ENCODE results near the gene UGT1A1. TPM values are rescaled to one million over a fixed set of nuclear protein-coding genes. Genes with fewer than 3 reads are reported as not detected.

Gene UGT1A1
- total RNA-seq, 1 experiment from 2014 or later = not detected

DNA sequence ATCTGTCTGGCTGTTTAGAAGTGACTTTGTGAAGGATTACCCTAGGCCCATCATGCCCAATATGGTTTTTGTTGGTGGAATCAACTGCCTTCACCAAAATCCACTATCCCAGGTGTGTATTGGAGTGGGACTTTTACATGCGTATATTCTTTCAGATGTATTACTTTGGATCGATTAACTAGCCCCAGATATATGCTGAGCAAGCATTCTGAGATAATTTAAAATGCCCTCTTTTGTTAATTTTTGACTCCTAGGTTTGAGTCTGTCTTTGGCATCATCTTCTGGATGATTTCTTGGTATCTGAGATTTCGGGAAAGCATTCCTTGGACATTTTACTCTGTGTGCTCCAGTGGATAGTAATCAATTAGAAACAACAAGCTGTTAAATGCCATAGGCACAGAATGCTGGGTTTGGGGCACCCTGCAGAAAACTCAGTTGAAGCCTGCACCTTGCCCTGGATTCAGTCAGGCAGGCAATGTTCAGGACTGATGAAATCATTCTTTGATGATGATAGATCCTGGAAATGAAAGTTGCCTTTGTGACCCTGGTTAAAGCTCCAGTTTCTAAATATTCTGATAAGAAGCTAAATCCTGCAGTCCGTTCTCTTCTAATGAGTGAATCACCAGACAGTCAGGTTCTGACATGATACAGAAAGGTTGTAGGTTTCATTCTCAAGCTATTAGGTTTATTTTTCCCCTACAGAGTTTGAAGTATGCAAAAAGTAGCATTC is 1.1 kb downstream of the UGT1A1 start:
- Histone ChIP-seq H3K56ac (ENCODE audit: insufficient read length, low read depth, low read length) (no peak overlapping the region), H4K91ac (ENCODE audit: insufficient read length, low read depth, low read length) (no peak overlapping the region), H3K27me3 (ENCODE audit: insufficient read depth, low read length) (no peaks in the 10 kb centered on the region), H3K18ac (ENCODE audit: insufficient read length, low read depth, low read length) (no peak overlapping the region), H3K23ac (ENCODE audit: insufficient read length, low read depth, low read length) (no peak overlapping the region), H2BK15ac (ENCODE audit: low read depth, low read length) (no peak overlapping the region), H4K20me1 (ENCODE audit: control insufficient read depth, insufficient read depth, insufficient read length) (no peaks in the 10 kb centered on the region), H2BK5ac (ENCODE audit: insufficient read length, low read length) (no peak overlapping the region), H3T11ph (ENCODE audit: low read length) (no peak overlapping the region), H2AK5ac (ENCODE audit: insufficient read length, low read length) (no peak overlapping the region), H2AFZ (ENCODE audit: low read length) (no peak overlapping the region), H3K4me2 (ENCODE audit: insufficient read depth, insufficient read length, low read length) (no peak overlapping the region), H3K9me3 (ENCODE audit: control insufficient read depth, low read depth, low read length) (no peaks in the 10 kb centered on the region), H4K5ac (ENCODE audit: insufficient read length, low read depth, low read length) (no peak overlapping the region), H3K27ac (ENCODE audit: insufficient read length, low read depth, low read length) (no peak overlapping the region), H3K4ac (ENCODE audit: low read depth, low read length) (no peak overlapping the region), H3K79me1 (ENCODE audit: insufficient read depth, low read depth, low read length, poor library complexity, severe bottlenecking) (no peaks in the 10 kb centered on the region), H3K23me2 (ENCODE audit: insufficient read length, low read depth, low read length, poor library complexity, severe bottlenecking) (no peaks in the 10 kb centered on the region), H2BK20ac (ENCODE audit: low read depth, low read length, poor library complexity, severe bottlenecking) (no peak overlapping the region), H2BK12ac (ENCODE audit: insufficient read length, low read depth, low read length) (no peak overlapping the region), H4K8ac (replicated peaks; ENCODE audit: insufficient read length, low read depth, low read length) (no peak overlapping the region), H3K9ac (ENCODE audit: extremely low read depth, insufficient read length, low read length) (no peak overlapping the region), H3K14ac (ENCODE audit: insufficient read depth, low read length) (no peak overlapping the region), H3K4me1 (ENCODE audit: insufficient read depth, low read length) (no peaks in the 10 kb centered on the region), H3K79me2 (ENCODE audit: insufficient read depth, low read length) (no peaks in the 10 kb centered on the region), H2BK120ac (ENCODE audit: low read depth, low read length, poor library complexity, severe bottlenecking) (no peak overlapping the region)
- TF ChIP-seq, protein P1, sequence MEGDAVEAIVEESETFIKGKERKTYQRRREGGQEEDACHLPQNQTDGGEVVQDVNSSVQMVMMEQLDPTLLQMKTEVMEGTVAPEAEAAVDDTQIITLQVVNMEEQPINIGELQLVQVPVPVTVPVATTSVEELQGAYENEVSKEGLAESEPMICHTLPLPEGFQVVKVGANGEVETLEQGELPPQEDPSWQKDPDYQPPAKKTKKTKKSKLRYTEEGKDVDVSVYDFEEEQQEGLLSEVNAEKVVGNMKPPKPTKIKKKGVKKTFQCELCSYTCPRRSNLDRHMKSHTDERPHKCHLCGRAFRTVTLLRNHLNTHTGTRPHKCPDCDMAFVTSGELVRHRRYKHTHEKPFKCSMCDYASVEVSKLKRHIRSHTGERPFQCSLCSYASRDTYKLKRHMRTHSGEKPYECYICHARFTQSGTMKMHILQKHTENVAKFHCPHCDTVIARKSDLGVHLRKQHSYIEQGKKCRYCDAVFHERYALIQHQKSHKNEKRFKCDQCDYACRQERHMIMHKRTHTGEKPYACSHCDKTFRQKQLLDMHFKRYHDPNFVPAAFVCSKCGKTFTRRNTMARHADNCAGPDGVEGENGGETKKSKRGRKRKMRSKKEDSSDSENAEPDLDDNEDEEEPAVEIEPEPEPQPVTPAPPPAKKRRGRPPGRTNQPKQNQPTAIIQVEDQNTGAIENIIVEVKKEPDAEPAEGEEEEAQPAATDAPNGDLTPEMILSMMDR (conservative IDR thresholded peaks at IDR 0.05) = no peak
- no CpG with 5 or more reads among the region's 4 CpGs for WGBS (ENCODE audit: extremely low coverage, insufficient read length, low lambda C conversion rate)
- no peaks in the 10 kb centered on the region for H3K4me1 Mint-ChIP-seq
- H3K9me3 Mint-ChIP-seq = peaks cover 0 to 3% of the 10 kb centered on the region in 2 experiments; a peak in 1 of 5 replicates
- H3K27ac Mint-ChIP-seq = no peak overlapping the region
- no peak for DNase-seq
- H3K36me3 Mint-ChIP-seq (ENCODE audit: insufficient read depth in 1 of 3, low read depth in 3 of 3) = no peaks in the 10 kb centered on the region; a peak in 1 of 7 replicates
- no peak overlapping the region for H3K4me3 Mint-ChIP-seq
- H3K27me3 Mint-ChIP-seq (ENCODE audit: low read depth) = peaks cover 8% of the 10 kb centered on the region
